Panc1 (cell line): ENCODE measurements around the gene GREB1.

Experiments used
- POLR2AphosphoS5 ChIP-seq: IDR thresholded peaks from 2 replicates; pipeline ENCODE4 v1.6.1; 2012; ENCODE audit warnings: mild to moderate bottlenecking, low read depth, low read length, moderate library complexity
- REST ChIP-seq, 2 experiments: IDR thresholded peaks; 2 replicates each; pipeline ENCODE4 v1.6.1; 2011 to 2012; ENCODE audit warnings: low read depth in 2 of 2, control low read depth in 1 of 2, low read length in 1 of 2, mild to moderate bottlenecking in 1 of 2, moderate library complexity in 1 of 2; ENCODE audit not compliant: insufficient read depth in 1 of 2
- SIN3A ChIP-seq: IDR thresholded peaks from 2 replicates; pipeline ENCODE4 v1.6.1; 2012; ENCODE audit warnings: low read depth, mild to moderate bottlenecking, low read length, moderate library complexity, borderline replicate concordance; ENCODE audit not compliant: insufficient read depth
- TF ChIP-seq, protein P1 (sequence below): fragments of 450-650 bp; IDR thresholded peaks from 2 replicates; pipeline ENCODE4 v1.5.1; 2017; ENCODE audit warnings: mild to moderate bottlenecking

- TF ChIP-seq REST (IDR thresholded peaks at IDR 0.05; ENCODE audit: insufficient read depth in 1 of 2, low read depth in 2 of 2, low read length in 1 of 2) (no peak), POLR2AphosphoS5 (no peak), SIN3A (no peak)
- TF ChIP-seq, protein P1, sequence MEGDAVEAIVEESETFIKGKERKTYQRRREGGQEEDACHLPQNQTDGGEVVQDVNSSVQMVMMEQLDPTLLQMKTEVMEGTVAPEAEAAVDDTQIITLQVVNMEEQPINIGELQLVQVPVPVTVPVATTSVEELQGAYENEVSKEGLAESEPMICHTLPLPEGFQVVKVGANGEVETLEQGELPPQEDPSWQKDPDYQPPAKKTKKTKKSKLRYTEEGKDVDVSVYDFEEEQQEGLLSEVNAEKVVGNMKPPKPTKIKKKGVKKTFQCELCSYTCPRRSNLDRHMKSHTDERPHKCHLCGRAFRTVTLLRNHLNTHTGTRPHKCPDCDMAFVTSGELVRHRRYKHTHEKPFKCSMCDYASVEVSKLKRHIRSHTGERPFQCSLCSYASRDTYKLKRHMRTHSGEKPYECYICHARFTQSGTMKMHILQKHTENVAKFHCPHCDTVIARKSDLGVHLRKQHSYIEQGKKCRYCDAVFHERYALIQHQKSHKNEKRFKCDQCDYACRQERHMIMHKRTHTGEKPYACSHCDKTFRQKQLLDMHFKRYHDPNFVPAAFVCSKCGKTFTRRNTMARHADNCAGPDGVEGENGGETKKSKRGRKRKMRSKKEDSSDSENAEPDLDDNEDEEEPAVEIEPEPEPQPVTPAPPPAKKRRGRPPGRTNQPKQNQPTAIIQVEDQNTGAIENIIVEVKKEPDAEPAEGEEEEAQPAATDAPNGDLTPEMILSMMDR = no peak
These were observed 126.0 kb downstream of the GREB1 start for GRCh38 chr2:11659851-11660250.
